MM.1S (cell line): ENCODE data around the gene TDO2.
A peak's percentile ranks its signal among the peaks of the same experiment; 100 is the strongest.

Source experiments
- DNase-seq: peaks from one replicate; pipeline ENCODE4 v3.0.0-alpha.2; 2015
- H2AFZ ChIP-seq: fragments of 300-600 bp; sonication (generic); 2 replicates; pipeline ENCODE4 v1.6.0; 2016; ENCODE audit warnings: antibody characterized with exemption, low read length
- H3F3A ChIP-seq: fragments of 300-600 bp; sonication (generic); 2 replicates; pipeline ENCODE4 v1.6.1; 2016; ENCODE audit warnings: mild to moderate bottlenecking, antibody characterized with exemption, low read length, moderate library complexity, mixed read lengths; ENCODE audit not compliant: insufficient read depth
- H3K27ac ChIP-seq: fragments of 300-600 bp; sonication (generic); 2 replicates; pipeline ENCODE4 v1.5.1; 2016; ENCODE audit warnings: mild to moderate bottlenecking, low read length
- H3K27me3 ChIP-seq: fragments of 300-600 bp; sonication (generic); replicated peaks from 2 replicates; pipeline ENCODE4 v1.6.0; 2016; ENCODE audit warnings: low read length; ENCODE audit not compliant: insufficient read depth
- H3K36me3 ChIP-seq: fragments of 300-600 bp; sonication (generic); replicated peaks from 2 replicates; pipeline ENCODE4 v1.6.1; 2016; ENCODE audit warnings: mild to moderate bottlenecking, low read length, mixed read lengths; ENCODE audit not compliant: insufficient read depth
- H3K4me1 ChIP-seq: fragments of 300-600 bp; sonication (generic); 2 replicates; pipeline ENCODE4 v1.6.1; 2016; ENCODE audit warnings: low read length, mixed read lengths
- H3K4me2 ChIP-seq: fragments of 300-600 bp; sonication (generic); 2 replicates; pipeline ENCODE4 v1.6.0; 2016; ENCODE audit warnings: low read depth, low read length
- H3K4me3 ChIP-seq: fragments of 300-600 bp; sonication (generic); 2 replicates; pipeline ENCODE4 v1.5.1; 2016; ENCODE audit warnings: low read length, mixed read lengths
- H3K79me2 ChIP-seq: fragments of 300-600 bp; sonication (generic); 2 replicates; pipeline ENCODE4 v1.6.1; 2016; ENCODE audit warnings: mixed run types, low read length, mixed read lengths
- H3K9ac ChIP-seq: fragments of 300-600 bp; sonication (generic); 2 replicates; pipeline ENCODE4 v1.6.1; 2016; ENCODE audit warnings: low read length, mixed read lengths
- H3K9me2 ChIP-seq: fragments of 300-600 bp; sonication (generic); replicated peaks from 2 replicates; pipeline ENCODE4 v1.6.1; 2016; ENCODE audit warnings: mild to moderate bottlenecking, low read length, mixed read lengths; ENCODE audit not compliant: insufficient read depth
- H3K9me3 ChIP-seq: fragments of 300-600 bp; sonication (generic); replicated peaks from 2 replicates; pipeline ENCODE4 v1.6.1; 2016; ENCODE audit warnings: mild to moderate bottlenecking, low read length, mixed read lengths; ENCODE audit not compliant: insufficient read depth
- H4K20me1 ChIP-seq: fragments of 300-600 bp; sonication (generic); 2 replicates; pipeline ENCODE4 v1.6.1; 2016; ENCODE audit warnings: mild to moderate bottlenecking, low read length, moderate library complexity, mixed read lengths; ENCODE audit not compliant: insufficient read depth
- EZH2 ChIP-seq: fragments of 300-600 bp; sonication (generic); optimal IDR thresholded peaks from 2 replicates; pipeline ENCODE3; 2017; ENCODE audit warnings: low read depth, mild to moderate bottlenecking, antibody characterized with exemption, low read length, mixed read lengths
- EZH2phosphoT487 ChIP-seq: fragments of 300-600 bp; sonication (generic); IDR thresholded peaks from 2 replicates; pipeline ENCODE4 v1.6.1; 2018; ENCODE audit warnings: antibody characterized with exemption, low read length
- TF ChIP-seq, protein P1 (sequence below): fragments of 300-600 bp; sonication (generic); IDR thresholded peaks from 2 replicates; pipeline ENCODE4 v1.5.1; 2016; ENCODE audit warnings: antibody characterized with exemption, low read length, mixed read lengths

Gene TDO2

DNA sequence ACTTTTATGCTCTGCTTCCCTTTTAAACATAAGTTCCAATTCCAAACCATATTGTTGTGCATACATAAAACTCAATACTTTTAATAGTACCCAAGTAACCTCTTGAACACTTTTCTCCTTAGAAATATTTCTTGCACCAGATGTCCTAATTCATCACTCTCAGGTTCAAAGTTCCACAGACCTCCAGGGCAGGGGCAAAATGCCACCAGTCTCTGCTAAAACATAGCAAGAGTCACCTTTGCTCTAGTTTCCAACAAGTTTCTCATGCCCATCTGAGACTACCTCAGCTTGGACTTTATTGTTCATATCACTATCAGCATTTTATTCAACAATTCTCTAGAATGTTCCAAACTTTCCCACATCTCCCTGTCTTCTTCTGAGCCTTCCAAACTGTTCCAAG is 23.7 kb upstream of the TDO2 start:
- TF ChIP-seq EZH2phosphoT487 (no peak), EZH2 (no peak)
- TF ChIP-seq, protein P1, sequence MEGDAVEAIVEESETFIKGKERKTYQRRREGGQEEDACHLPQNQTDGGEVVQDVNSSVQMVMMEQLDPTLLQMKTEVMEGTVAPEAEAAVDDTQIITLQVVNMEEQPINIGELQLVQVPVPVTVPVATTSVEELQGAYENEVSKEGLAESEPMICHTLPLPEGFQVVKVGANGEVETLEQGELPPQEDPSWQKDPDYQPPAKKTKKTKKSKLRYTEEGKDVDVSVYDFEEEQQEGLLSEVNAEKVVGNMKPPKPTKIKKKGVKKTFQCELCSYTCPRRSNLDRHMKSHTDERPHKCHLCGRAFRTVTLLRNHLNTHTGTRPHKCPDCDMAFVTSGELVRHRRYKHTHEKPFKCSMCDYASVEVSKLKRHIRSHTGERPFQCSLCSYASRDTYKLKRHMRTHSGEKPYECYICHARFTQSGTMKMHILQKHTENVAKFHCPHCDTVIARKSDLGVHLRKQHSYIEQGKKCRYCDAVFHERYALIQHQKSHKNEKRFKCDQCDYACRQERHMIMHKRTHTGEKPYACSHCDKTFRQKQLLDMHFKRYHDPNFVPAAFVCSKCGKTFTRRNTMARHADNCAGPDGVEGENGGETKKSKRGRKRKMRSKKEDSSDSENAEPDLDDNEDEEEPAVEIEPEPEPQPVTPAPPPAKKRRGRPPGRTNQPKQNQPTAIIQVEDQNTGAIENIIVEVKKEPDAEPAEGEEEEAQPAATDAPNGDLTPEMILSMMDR, result no peak
- Histone ChIP-seq H3K4me3 (no peak overlapping the region), H3K9me3 (no peaks in the 10 kb centered on the region), H4K20me1 (no peaks in the 10 kb centered on the region), H3K36me3 (no peaks in the 10 kb centered on the region), H3K4me2 (no peak overlapping the region), H3K27ac (no peak overlapping the region), H3K9ac (no peak overlapping the region), H3K4me1 (peaks cover 3% of the 10 kb centered on the region; the same call in 1 of the 2 replicates), H3K27me3 (no peaks in the 10 kb centered on the region), H3K79me2 (no peaks in the 10 kb centered on the region), H3K9me2 (no peaks in the 10 kb centered on the region), H3F3A (peaks cover 6% of the 10 kb centered on the region), H2AFZ (no peak overlapping the region)
- no peak for DNase-seq

GRCh38 chr4:155881555-155881954 is 21.9 kb upstream of the TDO2 start:
- Histone ChIP-seq H3K27ac (peak overlapping the region; percentile 55), H3F3A (peaks cover 6% of the 10 kb centered on the region), H3K4me2 (peak overlapping the region; percentile 57), H3K79me2 (no peaks in the 10 kb centered on the region), H2AFZ (peak overlapping the region; percentile 15), H3K4me1 (peaks cover 3% of the 10 kb centered on the region; the same call in 1 of the 2 replicates), H3K36me3 (no peaks in the 10 kb centered on the region), H3K27me3 (no peaks in the 10 kb centered on the region), H3K4me3 (peak overlapping the region; percentile 23), H3K9ac (no peak overlapping the region; the same call in 1 of the 2 replicates), H3K9me2 (no peaks in the 10 kb centered on the region), H4K20me1 (no peaks in the 10 kb centered on the region), H3K9me3 (no peaks in the 10 kb centered on the region)
- TF ChIP-seq, protein P1, result no peak
- TF ChIP-seq EZH2 (no peak), EZH2phosphoT487 (no peak)
- peak; percentile 67 for DNase-seq

DNA sequence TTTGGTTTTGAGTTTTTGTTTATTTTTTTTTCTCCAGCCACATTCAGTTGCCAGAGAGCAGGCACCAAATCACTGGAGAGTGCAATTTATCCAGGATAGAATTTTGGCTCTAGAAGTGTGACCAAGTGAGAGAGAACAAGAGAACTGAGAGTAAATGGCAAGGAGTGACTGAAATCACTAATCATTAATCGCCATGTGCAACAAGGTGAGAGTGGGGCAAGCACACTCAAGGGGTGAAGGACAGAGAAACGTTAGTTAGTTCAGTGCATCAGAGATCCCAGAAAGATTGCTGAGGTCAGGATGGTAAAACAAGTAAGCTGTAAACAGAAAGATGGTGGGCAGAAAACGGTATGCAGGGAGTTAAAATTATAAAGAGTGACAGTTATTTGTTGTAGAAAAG is 19.6 kb upstream of the TDO2 start:
- H2AFZ ChIP-seq, result no peak overlapping the region
- no peak overlapping the region for H3K27ac ChIP-seq
- no peaks in the 10 kb centered on the region for H3K9me2 ChIP-seq
- H3K36me3 ChIP-seq, result no peaks in the 10 kb centered on the region
- H3K9ac ChIP-seq, result no peak overlapping the region
- DNase-seq, result no peak
- H4K20me1 ChIP-seq, result no peaks in the 10 kb centered on the region
- no peak overlapping the region for H3K4me2 ChIP-seq
- H3K9me3 ChIP-seq, result no peaks in the 10 kb centered on the region
- H3K4me3 ChIP-seq, result no peak overlapping the region
- no peaks in the 10 kb centered on the region for H3K79me2 ChIP-seq
- no peaks in the 10 kb centered on the region for H3K27me3 ChIP-seq
- H3K4me1 ChIP-seq, result peaks cover 3% of the 10 kb centered on the region; the same call in 1 of the 2 replicates
- TF ChIP-seq, protein P1, result no peak
- TF ChIP-seq EZH2 (no peak), EZH2phosphoT487 (no peak)
- H3F3A ChIP-seq, result peaks cover 6% of the 10 kb centered on the region
